Measurements from ENCODE around the gene C6orf141.

The C6orf141 gene

DNA sequence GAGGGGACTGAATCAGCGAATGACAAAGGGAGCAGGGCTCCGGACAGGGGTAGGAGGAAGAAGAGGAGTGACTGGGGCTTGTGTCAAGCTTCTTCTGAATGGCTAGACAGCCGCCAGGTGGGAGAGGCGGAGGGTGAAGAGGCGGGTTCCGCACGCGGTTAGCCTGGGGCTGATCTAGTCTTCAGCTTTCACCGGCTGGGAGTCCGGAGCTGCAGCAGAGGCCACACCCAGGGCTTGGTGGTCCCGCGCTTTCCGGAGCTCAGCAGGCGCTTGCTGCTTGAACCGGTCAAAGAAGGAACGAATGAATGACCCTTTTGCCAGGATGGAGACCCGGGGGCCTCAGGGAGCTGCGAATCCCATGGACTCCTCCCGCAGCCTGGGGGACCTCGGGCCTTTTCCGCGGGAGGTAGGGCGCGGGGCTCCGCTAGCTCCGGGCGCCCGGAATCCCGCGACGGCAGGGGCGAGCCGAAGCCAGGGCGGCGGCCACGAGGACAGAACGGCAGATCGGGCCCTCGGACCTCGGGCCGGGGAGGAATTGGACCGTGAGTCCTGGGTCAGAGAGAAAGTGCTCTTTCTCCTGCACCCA, at the start of gene C6orf141:
Gene C6orf141, plus strand, starts transcription at position 177 of the 586 bp plus-strand sequence. Its CDS starts 125 bp downstream, at position 302.
- no peak for DNase-seq (ENCODE audit: low read depth)

DNA sequence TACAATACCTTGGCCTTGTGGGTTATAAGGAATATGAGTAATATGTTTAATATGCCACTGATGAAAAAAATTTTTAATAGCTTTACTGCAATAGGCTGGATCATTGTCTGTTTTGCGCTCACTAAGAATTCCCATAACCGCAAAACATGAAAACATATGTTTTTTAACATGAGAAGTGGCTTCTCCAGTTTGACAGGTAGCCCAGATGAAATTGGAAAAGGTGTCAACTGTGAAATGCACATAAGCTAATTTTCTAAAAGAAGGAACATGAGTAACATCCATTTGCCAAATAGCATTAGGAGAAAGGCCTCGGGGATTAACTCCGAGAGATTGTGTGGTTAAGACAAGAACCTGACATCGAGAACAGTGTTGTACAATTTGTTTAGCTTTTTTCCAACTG, 45.8 kb upstream of the C6orf141 start:
- no peak for DNase-seq (ENCODE audit: low read depth)

DNA sequence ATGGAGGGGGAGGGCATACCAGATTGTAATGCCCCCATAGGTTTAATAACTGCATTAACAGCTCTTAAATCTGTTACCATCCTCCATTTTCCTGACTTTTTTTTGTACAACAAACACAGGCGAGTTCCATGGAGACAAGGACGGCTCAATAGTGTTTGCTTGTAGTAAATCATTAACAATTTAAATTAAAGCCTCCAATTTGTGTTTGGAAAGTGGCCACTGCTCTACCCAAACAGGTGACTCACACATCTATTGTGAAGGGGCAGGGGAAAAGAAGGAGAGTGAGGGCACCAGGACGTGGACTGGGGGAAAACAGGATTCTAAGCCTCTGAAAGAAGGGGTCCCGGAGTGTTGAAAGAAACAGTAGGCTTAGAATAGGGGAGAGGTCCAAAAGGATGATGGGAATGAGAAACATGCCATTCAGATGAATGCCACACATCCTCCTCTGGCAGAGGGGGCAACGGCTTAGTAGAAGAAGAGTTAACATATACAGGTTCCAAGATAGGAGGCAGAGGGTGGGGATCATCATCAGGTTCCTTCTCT, 43.8 kb upstream of the C6orf141 start:
- no peak for DNase-seq (ENCODE audit: low read depth)

DNA sequence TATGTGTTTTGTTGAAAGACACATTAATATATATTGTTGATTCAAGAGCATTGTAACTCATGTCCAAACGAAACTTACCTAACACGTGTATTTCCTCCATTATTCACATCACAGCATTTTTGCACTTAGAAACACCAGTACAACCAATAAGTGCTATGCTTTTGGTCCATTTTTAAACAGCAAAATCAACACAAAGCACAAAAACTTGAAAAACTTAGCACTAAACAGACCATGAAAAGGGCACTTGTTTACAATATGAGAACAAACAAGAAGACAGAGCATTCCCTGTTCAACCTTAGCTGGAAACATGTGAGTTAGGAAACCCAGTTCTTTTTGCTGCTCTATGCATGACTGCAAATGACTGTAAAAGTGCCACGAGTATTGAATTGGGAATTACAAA, 41.1 kb upstream of the C6orf141 start:
- no peak for DNase-seq (ENCODE audit: low read depth)

DNA sequence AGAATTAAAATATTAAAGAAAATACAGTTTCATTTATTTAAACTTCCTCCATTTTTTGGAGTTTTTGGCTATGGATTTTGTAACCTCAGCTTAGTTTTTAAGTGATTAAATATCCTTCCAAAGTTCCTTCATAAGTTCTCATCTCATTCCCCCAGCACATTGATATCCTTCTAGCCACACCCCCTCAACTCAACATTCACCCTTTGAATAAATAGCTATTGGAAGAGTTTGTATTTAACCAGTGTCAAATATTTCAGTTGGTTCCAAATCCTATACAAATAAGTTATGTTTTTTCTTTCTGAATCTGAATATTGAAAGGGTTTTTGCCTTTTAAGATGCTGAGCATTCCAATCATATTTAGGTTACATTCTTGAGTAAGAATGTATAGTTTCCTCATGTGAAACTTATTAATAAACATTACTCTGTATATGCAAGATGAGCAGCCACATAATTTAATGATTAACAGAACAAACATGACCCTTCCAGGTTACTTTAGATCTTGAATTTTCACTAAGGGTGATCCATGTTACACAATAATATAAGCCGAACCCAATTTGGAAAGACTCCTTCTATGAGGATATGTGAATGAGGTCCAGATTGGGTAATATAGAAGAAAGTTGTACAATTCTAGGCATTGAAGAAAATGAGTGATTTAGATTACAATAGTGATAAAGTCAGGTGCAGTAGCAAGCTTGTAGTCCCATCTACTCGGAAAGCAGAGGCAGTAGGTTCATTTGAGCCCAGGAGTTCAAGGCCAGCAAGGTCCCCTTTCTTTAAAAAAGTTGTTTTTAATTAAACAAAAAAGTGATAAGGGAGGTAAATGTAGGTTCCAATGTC, 37.1 kb upstream of the C6orf141 start:
- no peak for DNase-seq (ENCODE audit: low read depth)

DNA sequence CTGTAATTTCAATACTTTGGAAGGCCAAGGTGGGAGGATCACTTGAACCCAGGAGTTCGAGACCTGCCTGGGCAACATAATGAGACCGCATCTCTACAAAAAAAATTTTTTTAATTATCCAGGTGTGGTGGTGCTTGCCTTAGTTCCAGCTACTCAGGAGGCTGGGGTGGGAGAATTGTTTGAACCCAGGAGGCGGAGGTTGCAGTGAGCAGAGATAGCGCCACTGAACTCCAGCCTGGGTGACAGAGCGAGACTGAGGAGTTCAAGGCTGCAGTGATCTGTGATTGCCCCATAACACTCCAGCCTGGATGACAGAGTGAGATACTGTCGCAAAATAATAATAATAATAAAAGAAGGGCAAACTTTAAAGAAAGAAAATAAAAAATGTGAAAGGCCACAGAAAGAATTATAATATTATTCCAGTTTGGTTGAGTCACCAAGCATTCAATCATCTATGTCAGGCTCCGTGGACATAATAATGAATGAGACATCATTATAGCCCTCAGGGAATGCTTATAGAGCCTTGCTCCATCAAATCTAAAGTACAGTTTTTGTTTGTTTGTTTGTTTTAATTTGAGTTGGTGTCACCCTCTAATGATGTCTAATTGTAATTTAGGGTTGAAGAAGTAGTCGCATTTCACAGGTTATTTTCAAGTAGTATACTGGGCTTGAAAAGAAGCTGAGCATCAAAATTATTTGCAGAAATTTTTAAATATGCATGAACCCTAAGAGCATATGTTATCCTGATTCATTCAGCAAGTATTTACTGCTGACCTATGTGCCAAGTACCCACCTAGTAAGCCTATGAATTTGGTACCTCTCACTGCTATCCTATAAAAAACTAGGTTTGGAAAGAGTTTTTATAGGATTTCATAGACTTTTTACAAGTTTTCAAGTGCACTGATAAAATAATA, 35.6 kb upstream of the C6orf141 start:
- DNase-seq (ENCODE audit: low read depth) = no peak

DNA sequence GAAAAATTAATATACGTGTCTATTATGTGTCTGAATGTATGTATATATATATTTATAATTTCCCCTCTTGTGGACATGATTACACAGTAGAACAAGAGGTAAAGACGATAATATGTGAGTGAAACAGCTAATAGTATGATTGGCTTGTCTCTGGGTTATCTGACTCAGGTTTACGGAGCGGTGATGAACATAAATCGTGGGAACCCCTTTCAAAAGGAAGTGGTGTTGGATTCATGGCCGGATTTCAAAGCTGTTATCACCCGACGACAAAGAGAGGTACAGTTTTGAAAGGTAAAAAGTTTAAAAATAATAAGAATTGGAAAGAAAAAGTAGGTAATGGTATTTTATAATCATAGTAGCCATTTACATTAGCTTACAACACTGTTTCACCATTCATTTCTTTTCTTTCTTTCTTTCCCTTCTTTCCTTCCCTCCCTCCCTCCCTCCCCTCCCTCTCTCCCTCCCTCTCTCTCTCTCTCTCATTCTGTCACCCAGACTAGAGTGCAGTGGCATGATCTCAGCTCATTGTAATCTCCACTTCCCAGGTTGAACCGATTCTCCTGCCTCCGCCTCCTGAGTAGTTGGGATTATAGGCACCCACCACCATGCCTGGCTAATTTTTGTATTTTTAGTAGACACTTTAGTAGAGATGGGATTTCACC, 34.9 kb upstream of the C6orf141 start:
- DNase-seq (ENCODE audit: low read depth) = no peak

DNA sequence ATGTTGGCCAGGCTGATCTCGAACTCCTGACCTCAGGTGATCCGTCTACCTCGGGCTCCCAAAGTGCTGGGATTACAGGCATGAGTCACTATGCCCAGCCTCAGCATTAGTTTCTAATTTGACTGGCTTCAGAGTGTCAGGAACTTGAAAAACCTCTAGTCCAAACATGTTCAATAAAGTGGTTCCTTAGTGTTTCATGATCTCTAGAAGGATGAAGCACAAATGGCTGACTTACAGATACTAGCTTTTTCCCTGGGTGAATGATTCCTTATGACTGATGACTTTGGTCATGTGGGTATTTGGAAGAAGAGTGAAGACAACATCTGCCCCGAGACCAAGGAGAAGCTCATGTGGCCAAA, 34.3 kb upstream of the C6orf141 start:
- DNase-seq (ENCODE audit: low read depth) = no peak

DNA sequence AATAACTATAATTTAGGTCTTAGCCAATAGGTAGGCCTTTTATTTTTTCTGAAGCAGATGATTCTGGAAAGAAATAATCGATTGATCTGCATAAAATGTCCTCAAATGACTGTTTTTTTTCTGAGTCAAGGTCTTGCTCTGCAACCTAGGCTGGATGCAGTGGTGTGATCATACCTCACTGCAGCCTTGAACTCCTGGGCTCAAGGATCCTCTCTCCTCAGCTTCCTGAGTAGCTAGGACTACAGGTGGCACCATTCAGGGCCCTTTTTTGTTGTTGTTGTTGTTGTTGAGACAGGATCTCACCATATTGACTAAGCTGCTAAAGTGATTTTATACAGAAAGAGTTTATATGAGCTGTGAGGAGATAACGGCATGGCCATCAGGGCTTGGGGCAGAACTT, 32.5 kb upstream of the C6orf141 start:
- no peak for DNase-seq (ENCODE audit: low read depth)

DNA sequence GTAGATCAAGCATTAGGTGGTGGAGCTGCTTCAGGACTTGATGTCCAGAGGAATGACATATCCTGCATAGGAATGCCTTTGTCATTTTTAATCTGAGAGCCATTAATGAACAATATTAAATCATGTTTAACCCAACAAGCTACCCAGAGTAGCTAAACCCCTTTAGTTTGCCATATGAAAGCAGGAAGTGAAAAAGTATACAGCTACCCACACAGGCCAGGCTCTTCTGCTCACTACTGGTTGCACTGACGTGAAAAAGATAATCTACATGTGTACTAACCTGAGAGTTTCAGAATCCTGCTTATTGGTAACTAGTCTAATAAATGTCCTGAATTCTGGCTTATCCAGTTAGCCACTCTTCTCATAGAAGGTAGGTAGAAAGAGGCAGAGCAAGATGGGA, 30.8 kb upstream of the C6orf141 start:
- no peak for DNase-seq (ENCODE audit: low read depth)

DNA sequence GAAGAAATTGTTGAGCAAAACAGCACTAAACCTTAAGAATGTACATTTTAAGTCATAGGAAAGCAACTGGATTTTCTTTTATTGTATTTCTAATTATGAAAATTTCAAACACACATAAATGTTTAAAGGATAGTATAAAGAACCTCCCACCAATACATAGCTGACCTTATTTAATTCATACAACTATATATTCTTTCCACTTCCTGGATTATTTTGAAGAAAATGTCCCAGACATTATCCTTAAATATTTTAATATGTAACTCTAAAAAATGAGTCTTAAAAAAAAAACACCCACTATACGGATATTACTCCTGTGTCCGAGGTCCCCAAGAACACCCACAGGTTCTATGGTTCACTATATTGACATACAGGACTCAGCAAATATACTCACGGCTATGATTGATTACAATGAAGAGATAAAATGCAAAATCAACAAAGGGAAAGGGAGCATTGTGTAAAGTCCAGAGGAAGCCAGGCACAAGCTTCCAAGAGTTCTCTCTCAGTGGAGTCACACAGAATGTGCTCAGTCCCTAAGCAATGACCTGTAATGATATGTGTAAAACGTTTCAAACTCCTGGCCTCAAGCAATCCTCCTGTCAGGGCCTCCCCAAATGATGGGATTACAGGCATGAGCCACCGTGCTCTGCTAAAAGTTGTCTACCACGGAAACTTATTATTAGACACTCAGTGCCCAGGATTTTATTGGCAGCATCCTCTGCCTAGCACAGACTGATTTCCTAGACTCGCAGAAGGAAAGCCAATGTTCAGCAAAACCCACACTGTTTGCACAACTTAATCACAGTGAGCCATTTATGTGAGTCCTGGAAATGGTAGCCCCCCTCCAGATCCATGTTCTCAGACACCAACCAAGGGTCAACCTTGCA, 27.5 kb upstream of the C6orf141 start:
- no peak for DNase-seq (ENCODE audit: low read depth)

DNA sequence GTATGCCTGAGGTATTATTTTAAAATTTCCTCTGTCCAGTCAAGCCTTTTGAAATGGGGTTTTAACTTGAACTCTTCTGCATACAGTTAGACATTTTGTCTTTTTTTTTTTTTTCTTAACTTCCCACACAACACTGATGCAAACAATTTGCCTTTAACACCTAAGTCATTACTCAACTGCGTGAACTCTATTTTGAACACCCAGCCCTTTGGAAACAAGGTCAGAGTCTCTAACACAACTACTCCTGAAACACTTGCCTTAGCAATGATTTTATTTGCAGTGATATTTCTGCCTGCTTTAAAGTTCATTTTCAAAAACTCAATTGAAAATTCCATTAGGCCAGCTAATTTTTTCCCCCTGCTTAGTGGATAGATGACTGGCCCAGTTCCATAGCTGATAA, 26.6 kb upstream of the C6orf141 start:
- DNase-seq (ENCODE audit: low read depth) = no peak

DNA sequence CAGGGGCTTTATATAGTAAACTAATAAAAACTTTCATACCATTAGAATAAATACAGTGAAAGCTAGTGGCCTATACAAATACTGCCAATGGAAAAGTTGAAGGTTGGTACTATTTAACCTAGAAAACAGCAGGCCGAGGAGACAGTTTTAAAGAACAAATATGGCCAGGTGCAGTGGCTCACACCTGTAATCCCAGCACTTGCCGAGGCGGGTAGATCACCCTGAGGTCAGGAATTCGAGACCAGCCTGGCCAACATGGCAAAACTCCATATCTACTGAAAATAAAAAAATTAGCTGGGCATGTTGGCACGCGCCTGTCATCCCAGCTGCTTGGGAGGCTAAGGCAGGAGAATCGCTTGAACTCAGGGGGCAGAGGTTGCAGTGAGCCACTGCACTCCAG, 25.9 kb upstream of the C6orf141 start:
- no peak for DNase-seq (ENCODE audit: low read depth)

DNA sequence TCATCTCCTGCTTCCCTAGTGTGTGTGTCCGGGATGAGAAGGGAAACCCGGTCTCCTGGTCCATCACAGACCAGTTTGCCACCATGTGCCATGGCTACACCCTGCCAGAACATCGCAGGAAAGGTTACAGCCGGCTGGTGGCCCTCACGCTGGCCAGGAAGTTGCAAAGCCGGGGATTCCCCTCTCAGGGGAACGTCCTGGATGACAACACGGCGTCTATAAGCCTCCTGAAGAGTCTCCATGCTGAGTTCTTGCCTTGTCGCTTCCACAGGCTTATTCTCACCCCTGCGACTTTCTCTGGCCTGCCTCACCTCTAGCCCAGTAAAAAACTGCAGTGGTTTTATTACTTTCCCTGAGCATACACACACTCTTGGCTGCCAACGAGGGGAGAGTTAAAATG, 23.9 kb upstream of the C6orf141 start:
- no peak for DNase-seq (ENCODE audit: low read depth)

DNA sequence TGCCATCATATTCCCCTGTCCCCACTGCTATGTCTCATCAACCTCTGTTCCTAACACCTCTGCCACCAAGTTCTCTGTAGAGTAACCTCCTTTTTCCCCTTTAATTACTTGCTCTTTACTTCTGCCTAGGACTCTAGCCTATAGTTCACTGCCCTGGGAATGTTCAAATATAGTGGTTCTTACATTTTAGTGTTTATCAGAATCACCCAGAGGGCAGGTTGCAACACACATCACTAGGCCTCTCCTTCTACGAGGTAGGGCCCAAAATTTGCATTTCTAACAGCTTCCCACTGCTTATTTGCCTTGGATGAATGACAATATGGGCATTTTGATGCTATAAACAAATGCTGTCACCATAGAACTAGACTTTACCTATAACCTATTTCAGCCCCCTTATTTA, 23.1 kb upstream of the C6orf141 start:
- no peak for DNase-seq (ENCODE audit: low read depth)

DNA sequence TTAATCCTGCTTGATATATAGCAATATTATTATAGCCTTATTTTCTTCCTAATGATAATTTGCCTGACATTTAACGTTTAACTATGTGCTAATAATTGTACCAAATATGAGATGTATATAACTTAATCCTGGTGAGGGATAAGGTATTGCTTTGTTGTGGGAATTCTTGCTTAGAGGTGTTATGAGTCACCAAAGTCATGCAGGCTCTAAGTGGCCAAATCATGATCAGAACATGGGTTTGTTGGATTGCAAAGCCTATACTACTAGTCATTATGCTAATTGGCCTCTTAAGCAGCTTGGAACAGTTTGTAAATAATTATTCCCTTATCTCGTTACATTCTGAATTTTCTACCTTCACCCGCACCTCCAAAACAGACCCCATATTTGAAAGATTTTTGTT, 21.9 kb upstream of the C6orf141 start:
- no peak for DNase-seq (ENCODE audit: low read depth)

DNA sequence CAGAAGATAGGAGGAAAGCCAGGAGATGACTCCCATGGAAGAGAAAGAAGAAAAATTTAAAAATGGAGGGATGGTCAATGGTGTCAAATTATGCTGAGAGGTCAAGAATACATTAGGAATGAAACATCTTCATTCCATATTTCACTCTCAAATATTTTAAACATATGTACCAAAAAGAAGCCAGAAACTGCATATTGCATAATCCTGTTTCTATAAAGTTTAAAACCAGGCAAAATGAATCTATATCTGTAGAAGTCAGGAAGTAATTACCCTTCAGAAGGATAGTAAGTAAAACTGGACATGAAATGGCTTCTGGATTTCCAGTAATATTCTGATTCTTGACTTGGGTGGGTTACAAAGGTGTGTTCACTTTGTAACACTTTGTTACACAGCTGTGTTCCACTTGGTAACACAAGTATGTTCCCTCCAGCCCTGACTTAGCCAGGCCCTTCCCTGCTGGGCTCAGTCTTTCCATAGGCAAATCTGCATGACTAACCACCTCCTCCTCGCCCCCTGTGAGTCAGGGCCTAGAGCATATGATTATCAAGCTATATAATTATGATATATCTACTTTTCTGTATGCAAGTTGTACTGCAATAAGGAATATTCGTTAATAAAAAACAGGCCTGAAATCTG, 20.2 kb upstream of the C6orf141 start:
- DNase-seq (ENCODE audit: low read depth) = no peak

DNA sequence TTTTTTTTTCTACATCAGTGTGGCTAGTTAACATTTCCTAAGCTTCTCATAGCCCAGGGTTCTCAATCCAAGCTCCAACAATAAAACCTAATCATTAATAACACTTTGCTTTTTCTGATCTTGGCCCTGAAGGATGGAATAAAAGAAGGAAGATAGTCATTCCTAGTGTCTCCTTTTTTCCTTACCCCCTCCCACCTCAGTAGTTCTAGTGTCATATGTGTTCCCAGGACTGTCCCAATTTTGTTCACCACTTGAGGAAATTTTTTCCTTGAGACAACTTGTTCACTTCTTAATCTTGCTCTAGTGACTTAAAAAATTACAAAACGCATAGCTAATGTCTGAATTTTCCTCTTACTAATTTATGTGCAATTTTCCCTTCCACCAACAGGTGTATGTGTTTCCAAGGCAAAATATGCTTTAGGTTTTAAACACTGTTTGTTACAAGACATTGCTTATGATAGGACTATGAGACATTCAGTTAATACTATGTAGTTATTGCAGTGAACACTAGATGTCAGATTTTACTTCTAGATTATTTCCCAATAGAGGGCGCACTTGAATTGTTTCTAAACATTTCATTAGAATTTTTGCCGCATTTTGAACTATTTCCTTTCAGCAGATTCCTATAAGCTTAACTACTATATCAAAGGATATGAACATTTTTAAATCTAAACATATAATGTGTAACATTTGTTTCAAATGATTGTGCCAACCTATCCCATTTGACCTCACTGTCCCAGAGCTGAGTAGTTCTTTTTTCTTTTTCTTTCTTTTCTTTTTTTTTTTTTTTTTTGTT, 18.5 kb upstream of the C6orf141 start:
- no peak for DNase-seq (ENCODE audit: low read depth)

DNA sequence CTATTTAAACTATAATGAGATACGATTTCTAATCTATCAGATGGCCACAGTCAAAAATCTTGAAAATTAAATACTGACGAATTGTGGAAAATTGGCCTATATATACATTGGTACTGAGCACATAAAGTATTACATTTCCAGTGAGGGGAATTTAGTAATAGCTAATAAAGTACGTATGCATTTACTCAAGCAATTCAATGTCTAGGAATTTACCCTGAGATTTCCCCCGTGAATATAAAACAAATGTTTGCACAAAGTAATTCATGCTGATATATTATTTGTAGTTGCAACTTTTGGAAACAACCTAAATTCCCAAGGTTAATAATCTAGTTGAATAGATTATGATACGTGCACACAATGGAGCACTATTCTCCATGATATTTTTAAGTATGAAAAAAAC, 14.7 kb upstream of the C6orf141 start:
- no peak for DNase-seq (ENCODE audit: low read depth)

DNA sequence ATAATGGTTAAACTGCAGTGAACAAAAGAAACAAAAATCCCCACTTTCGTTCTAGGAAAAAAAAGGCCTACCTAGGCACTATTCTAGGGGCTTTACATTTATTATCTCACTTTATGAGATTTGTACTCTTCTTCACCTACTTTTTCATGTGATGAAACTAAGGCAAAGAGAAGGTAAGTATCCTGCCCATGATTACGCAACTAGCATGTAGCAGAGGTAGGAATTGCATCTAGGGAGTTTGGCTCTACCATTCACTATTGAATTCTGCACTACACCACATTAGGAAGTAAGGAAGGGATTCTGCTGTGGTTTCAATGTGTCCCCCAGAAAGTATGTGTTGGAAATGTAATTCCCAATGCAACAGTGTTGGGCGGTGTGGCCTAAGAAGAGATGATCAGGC, 11.4 kb upstream of the C6orf141 start:
- DNase-seq (ENCODE audit: low read depth) = no peak

All from stimulated activated CD8-positive, alpha-beta memory T cell treated with anti-CD3 and anti-CD28 coated beads, Interleukin-4, amount 100 ng/mL, for 24 hours (primary cell).